GM23338 (cell line): ENCODE results near the gene PTPN7. TPM values are rescaled to one million over a fixed set of nuclear protein-coding genes. Genes with fewer than 3 reads are reported as not detected.

Experiments
- ATAC-seq: fragments of 200-7000 bp; cut with Tn5 transposase; 3 replicates; pipeline ENCODE4 v1.9.1; 2020
- DNase-seq: peaks from one replicate; pipeline ENCODE4 v3.0.0-alpha.2; 2015; ENCODE audit warnings: low spot score
- H2AFZ ChIP-seq: fragments of 200-600 bp; sonication (generic); 2 replicates; pipeline ENCODE4 v1.8.0; 2016; ENCODE audit warnings: antibody characterized with exemption, mild to moderate bottlenecking, moderate library complexity
- H3F3A ChIP-seq: fragments of 200-600 bp; sonication (generic); replicated peaks from 2 replicates; pipeline ENCODE4 v1.8.0; 2017; ENCODE audit warnings: antibody characterized with exemption, mixed run types, low read depth
- H3K27ac ChIP-seq: fragments of 200-600 bp; sonication (generic); 2 replicates; pipeline ENCODE4 v1.6.1; 2016; ENCODE audit warnings: low read depth
- H3K27me3 ChIP-seq: fragments of 200-600 bp; sonication (generic); 2 replicates; pipeline ENCODE4 v1.8.0; 2016; ENCODE audit warnings: mild to moderate bottlenecking, mixed run types, moderate library complexity; ENCODE audit not compliant: insufficient read depth
- H3K36me3 ChIP-seq: fragments of 200-600 bp; sonication (generic); 2 replicates; pipeline ENCODE4 v1.8.0; 2016; ENCODE audit warnings: mild to moderate bottlenecking; ENCODE audit not compliant: insufficient read depth
- H3K4me1 ChIP-seq: fragments of 200-600 bp; sonication (generic); 2 replicates; pipeline ENCODE4 v1.8.0; 2016; ENCODE audit warnings: mild to moderate bottlenecking, moderate library complexity; ENCODE audit not compliant: insufficient read depth
- H3K4me2 ChIP-seq: fragments of 200-600 bp; sonication (generic); 2 replicates; pipeline ENCODE4 v1.7.1; 2017; ENCODE audit warnings: mixed run types
- H3K4me3 ChIP-seq: fragments of 200-600 bp; sonication (generic); 2 replicates; pipeline ENCODE4 v1.6.1; 2016; ENCODE audit warnings: mixed run types
- H3K79me2 ChIP-seq: fragments of 200-600 bp; sonication (generic); replicated peaks from 2 replicates; pipeline ENCODE4 v1.8.0; 2017; ENCODE audit warnings: mild to moderate bottlenecking; ENCODE audit not compliant: insufficient read depth
- H3K9me2 ChIP-seq: fragments of 200-600 bp; sonication (generic); 2 replicates; pipeline ENCODE4 v1.8.0; 2017; ENCODE audit not compliant: insufficient read depth
- H4K20me1 ChIP-seq: fragments of 200-600 bp; sonication (generic); replicated peaks from 2 replicates; pipeline ENCODE4 v1.8.0; 2017; ENCODE audit warnings: mild to moderate bottlenecking; ENCODE audit not compliant: insufficient read depth
- H3K27ac Mint-ChIP-seq: 2 replicates; pipeline ENCODE4 v1.8.0; 2020; ENCODE audit warnings: inconsistent platforms, mild to moderate bottlenecking, moderate library complexity, mixed read lengths
- H3K27me3 Mint-ChIP-seq: 3 replicates; pipeline ENCODE4 v1.8.0; 2022; ENCODE audit warnings: low read depth, mild to moderate bottlenecking, moderate library complexity, mixed read lengths, inconsistent platforms; ENCODE audit not compliant: insufficient read depth, poor library complexity
- H3K36me3 Mint-ChIP-seq: 3 replicates; pipeline ENCODE4 v1.8.0; 2021; ENCODE audit warnings: low read depth, mild to moderate bottlenecking, inconsistent platforms, moderate library complexity, mixed read lengths
- H3K4me1 Mint-ChIP-seq: 3 replicates; pipeline ENCODE4 v1.8.0; 2020; ENCODE audit warnings: mild to moderate bottlenecking, inconsistent platforms, mixed read lengths
- H3K4me3 Mint-ChIP-seq: 3 replicates; pipeline ENCODE4 v1.8.0; 2021; ENCODE audit warnings: moderate library complexity, mild to moderate bottlenecking, inconsistent platforms, mixed read lengths
- H3K9me3 Mint-ChIP-seq: 3 replicates; pipeline ENCODE4 v1.8.0; 2020; ENCODE audit warnings: moderate library complexity, mild to moderate bottlenecking, inconsistent platforms, mixed read lengths
- EZH2 ChIP-seq: fragments of 200-600 bp; sonication (generic); IDR thresholded peaks from one replicate; pipeline ENCODE4 v1.8.0; 2017; ENCODE audit warnings: antibody characterized with exemption, mild to moderate bottlenecking, low read depth; ENCODE audit not compliant: unreplicated experiment
- EZH2phosphoT487 ChIP-seq: fragments of 200-600 bp; sonication (generic); IDR thresholded peaks from one replicate; pipeline ENCODE4 v1.8.1; 2018; ENCODE audit warnings: antibody characterized with exemption; ENCODE audit not compliant: unreplicated experiment
- JUNB ChIP-seq: IDR thresholded peaks from one replicate; pipeline ENCODE4 v1.6.1; 2016; ENCODE audit warnings: antibody characterized with exemption; ENCODE audit not compliant: unreplicated experiment
- NANOG ChIP-seq: IDR thresholded peaks from 2 replicates; pipeline ENCODE4 v1.6.1; 2016; ENCODE audit warnings: antibody characterized with exemption, borderline replicate concordance
- POLR2AphosphoS5 ChIP-seq: IDR thresholded peaks from 2 replicates; pipeline ENCODE4 v1.6.1; 2016; ENCODE audit warnings: antibody characterized with exemption, low read depth
- STAT1 ChIP-seq: IDR thresholded peaks from one replicate; pipeline ENCODE4 v1.6.1; 2016; ENCODE audit warnings: antibody characterized with exemption; ENCODE audit not compliant: unreplicated experiment
- ZNF114 ChIP-seq: fragments of 250-450 bp; sonication (Bioruptor Pico); IDR thresholded peaks from 2 replicates; pipeline ENCODE4 v1.5.0; 2020; ENCODE audit warnings: mild to moderate bottlenecking, moderate library complexity
- ZNF331 ChIP-seq: fragments of 250-450 bp; sonication (Bioruptor Pico); IDR thresholded peaks from 2 replicates; pipeline ENCODE4 v1.5.0; 2020; ENCODE audit warnings: low read depth, mild to moderate bottlenecking, moderate library complexity
- polyA plus RNA-seq: library from polyadenylated mRNA; unstranded; fragments of >200 nt; fragmentation: Nextera tagmentation; extraction: Ambion mirVana; gene quantifications from 2 replicates; pipeline ENCODE4 v1.2.1, GENCODE V29; 2016
- total RNA-seq: library from RNA; depleted of rRNA; stranded (reverse); fragments of >200 nt; shearing (Covaris generic); gene quantifications from 2 replicates; pipeline ENCODE4 v1.2.3, GENCODE V29; 2014
- TF ChIP-seq, protein P1 (sequence below): fragments of 250-450 bp; sonication (Bioruptor Pico); IDR thresholded peaks from 2 replicates; pipeline ENCODE4 v1.5.0; 2020; ENCODE audit warnings: mild to moderate bottlenecking, moderate library complexity
- TF ChIP-seq, protein P2 (sequence below), 2 experiments: fragments of 200-600 bp in 1 of 2; sonication (generic) in 1 of 2; conservative IDR thresholded peaks; 2 replicates each; pipeline versions ENCODE4 v1.5.1 to v1.6.1; 2016 to 2017; ENCODE audit warnings: antibody characterized with exemption in 2 of 2, low read depth in 2 of 2, mild to moderate bottlenecking in 2 of 2, moderate library complexity in 1 of 2
- TF ChIP-seq, protein P3 (sequence below): IDR thresholded peaks from one replicate; pipeline ENCODE4 v1.6.1; 2018; ENCODE audit warnings: antibody characterized with exemption; ENCODE audit not compliant: unreplicated experiment
- TF ChIP-seq, protein P4 (sequence below): IDR thresholded peaks from 2 replicates; pipeline ENCODE4 v1.6.1; 2016; ENCODE audit warnings: antibody characterized with exemption

Gene PTPN7
- total and polyA plus RNA-seq, 2 experiments from 2014 or later, result not detected

DNA sequence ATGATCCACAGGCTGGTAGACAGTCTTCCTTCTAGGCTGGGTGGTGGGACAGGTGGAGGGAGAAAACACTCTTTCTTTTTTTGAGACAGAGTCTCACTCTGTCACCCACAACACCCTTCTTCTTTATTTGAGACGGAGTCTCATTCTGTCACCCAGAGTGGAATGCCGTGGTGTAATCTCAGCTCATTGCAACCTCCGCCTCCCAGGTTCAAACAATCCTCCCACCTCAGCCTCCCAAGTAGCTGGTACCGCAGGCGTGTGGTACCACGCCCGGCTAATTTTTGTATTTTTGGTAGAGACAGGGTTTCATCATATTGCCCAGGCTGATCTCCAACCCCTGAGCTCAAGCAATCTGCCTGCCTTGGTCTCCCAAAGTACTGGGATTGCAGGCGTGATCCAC lies 34.8 kb downstream of the PTPN7 start (continued):
- TF ChIP-seq, protein P1, sequence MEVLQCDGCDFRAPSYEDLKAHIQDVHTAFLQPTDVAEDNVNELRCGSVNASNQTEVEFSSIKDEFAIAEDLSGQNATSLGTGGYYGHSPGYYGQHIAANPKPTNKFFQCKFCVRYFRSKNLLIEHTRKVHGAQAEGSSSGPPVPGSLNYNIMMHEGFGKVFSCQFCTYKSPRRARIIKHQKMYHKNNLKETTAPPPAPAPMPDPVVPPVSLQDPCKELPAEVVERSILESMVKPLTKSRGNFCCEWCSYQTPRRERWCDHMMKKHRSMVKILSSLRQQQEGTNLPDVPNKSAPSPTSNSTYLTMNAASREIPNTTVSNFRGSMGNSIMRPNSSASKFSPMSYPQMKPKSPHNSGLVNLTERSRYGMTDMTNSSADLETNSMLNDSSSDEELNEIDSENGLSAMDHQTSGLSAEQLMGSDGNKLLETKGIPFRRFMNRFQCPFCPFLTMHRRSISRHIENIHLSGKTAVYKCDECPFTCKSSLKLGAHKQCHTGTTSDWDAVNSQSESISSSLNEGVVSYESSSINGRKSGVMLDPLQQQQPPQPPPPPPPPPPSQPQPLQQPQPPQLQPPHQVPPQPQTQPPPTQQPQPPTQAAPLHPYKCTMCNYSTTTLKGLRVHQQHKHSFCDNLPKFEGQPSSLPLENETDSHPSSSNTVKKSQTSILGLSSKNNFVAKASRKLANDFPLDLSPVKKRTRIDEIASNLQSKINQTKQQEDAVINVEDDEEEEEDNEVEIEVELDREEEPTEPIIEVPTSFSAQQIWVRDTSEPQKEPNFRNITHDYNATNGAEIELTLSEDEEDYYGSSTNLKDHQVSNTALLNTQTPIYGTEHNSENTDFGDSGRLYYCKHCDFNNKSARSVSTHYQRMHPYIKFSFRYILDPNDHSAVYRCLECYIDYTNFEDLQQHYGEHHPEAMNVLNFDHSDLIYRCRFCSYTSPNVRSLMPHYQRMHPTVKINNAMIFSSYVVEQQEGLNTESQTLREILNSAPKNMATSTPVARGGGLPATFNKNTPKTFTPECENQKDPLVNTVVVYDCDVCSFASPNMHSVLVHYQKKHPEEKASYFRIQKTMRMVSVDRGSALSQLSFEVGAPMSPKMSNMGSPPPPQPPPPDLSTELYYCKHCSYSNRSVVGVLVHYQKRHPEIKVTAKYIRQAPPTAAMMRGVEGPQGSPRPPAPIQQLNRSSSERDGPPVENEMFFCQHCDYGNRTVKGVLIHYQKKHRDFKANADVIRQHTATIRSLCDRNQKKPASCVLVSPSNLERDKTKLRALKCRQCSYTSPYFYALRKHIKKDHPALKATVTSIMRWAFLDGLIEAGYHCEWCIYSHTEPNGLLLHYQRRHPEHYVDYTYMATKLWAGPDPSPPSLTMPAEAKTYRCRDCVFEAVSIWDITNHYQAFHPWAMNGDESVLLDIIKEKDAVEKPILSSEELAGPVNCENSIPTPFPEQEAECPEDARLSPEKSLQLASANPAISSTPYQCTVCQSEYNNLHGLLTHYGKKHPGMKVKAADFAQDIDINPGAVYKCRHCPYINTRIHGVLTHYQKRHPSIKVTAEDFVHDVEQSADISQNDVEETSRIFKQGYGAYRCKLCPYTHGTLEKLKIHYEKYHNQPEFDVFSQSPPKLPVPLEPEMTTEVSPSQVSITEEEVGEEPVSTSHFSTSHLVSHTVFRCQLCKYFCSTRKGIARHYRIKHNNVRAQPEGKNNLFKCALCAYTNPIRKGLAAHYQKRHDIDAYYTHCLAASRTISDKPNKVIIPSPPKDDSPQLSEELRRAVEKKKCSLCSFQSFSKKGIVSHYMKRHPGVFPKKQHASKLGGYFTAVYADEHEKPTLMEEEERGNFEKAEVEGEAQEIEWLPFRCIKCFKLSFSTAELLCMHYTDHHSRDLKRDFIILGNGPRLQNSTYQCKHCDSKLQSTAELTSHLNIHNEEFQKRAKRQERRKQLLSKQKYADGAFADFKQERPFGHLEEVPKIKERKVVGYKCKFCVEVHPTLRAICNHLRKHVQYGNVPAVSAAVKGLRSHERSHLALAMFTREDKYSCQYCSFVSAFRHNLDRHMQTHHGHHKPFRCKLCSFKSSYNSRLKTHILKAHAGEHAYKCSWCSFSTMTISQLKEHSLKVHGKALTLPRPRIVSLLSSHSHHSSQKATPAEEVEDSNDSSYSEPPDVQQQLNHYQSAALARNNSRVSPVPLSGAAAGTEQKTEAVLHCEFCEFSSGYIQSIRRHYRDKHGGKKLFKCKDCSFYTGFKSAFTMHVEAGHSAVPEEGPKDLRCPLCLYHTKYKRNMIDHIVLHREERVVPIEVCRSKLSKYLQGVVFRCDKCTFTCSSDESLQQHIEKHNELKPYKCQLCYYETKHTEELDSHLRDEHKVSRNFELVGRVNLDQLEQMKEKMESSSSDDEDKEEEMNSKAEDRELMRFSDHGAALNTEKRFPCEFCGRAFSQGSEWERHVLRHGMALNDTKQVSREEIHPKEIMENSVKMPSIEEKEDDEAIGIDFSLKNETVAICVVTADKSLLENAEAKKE (CRISPR knock-in tag), result no peak
- TF ChIP-seq POLR2AphosphoS5 (no peak), STAT1 (no peak), ZNF114 (CRISPR knock-in tag) (no peak), EZH2phosphoT487 (no peak), JUNB (no peak), EZH2 (no peak)

DNA sequence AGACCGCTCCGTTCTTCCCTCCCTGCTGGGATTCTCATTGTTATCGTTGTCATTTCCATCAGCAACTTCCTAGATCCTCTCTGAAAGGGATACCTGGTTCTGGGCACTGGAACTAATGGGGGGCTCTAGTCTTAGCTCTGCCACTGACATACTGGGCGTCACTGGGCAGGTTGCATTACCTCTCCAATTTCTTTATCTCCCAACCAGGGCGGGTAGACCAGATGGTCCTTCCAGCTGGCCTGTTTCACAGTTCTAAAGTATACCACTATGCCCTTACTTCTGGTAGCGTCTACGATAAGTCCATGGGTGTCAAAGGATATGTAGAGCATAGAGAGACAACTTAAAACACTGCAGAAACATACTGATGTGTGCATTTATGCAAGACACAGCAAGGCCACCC lies 36.3 kb downstream of the PTPN7 start:
- Mint-ChIP-seq H3K36me3 (no peaks in the 10 kb centered on the region; the same call in 2 of the 3 replicates), H3K27ac (no peak overlapping the region), H3K4me1 (peaks cover 10% of the 10 kb centered on the region), H3K9me3 (no peaks in the 10 kb centered on the region; the same call in 2 of the 3 replicates), H3K27me3 (peaks cover 13% of the 10 kb centered on the region), H3K4me3 (no peak overlapping the region)
- no peaks in the 10 kb centered on the region for H3K27me3 ChIP-seq
- no peak overlapping the region for H3K27ac ChIP-seq
- no peak for DNase-seq
- H3K4me3 ChIP-seq, result no peak overlapping the region
- no peaks in the 10 kb centered on the region for H3F3A ChIP-seq
- no peak for ATAC-seq
- no peak overlapping the region for H2AFZ ChIP-seq
- H3K9me2 ChIP-seq, result no peaks in the 10 kb centered on the region
- H3K4me1 ChIP-seq, result no peaks in the 10 kb centered on the region
- no peak overlapping the region for H3K4me2 ChIP-seq
- H3K36me3 ChIP-seq, result no peaks in the 10 kb centered on the region
- H4K20me1 ChIP-seq, result no peaks in the 10 kb centered on the region
- no peaks in the 10 kb centered on the region for H3K79me2 ChIP-seq
- TF ChIP-seq ZNF331 (no peak), STAT1 (no peak), EZH2phosphoT487 (no peak), JUNB (no peak), NANOG (no peak), POLR2AphosphoS5 (no peak), ZNF114 (CRISPR knock-in tag) (no peak), EZH2 (no peak)
- TF ChIP-seq, protein P2, sequence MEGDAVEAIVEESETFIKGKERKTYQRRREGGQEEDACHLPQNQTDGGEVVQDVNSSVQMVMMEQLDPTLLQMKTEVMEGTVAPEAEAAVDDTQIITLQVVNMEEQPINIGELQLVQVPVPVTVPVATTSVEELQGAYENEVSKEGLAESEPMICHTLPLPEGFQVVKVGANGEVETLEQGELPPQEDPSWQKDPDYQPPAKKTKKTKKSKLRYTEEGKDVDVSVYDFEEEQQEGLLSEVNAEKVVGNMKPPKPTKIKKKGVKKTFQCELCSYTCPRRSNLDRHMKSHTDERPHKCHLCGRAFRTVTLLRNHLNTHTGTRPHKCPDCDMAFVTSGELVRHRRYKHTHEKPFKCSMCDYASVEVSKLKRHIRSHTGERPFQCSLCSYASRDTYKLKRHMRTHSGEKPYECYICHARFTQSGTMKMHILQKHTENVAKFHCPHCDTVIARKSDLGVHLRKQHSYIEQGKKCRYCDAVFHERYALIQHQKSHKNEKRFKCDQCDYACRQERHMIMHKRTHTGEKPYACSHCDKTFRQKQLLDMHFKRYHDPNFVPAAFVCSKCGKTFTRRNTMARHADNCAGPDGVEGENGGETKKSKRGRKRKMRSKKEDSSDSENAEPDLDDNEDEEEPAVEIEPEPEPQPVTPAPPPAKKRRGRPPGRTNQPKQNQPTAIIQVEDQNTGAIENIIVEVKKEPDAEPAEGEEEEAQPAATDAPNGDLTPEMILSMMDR (conservative IDR thresholded peaks at IDR 0.05; ENCODE audit: low read depth in 2 of 2), result no peak
- TF ChIP-seq, protein P3, sequence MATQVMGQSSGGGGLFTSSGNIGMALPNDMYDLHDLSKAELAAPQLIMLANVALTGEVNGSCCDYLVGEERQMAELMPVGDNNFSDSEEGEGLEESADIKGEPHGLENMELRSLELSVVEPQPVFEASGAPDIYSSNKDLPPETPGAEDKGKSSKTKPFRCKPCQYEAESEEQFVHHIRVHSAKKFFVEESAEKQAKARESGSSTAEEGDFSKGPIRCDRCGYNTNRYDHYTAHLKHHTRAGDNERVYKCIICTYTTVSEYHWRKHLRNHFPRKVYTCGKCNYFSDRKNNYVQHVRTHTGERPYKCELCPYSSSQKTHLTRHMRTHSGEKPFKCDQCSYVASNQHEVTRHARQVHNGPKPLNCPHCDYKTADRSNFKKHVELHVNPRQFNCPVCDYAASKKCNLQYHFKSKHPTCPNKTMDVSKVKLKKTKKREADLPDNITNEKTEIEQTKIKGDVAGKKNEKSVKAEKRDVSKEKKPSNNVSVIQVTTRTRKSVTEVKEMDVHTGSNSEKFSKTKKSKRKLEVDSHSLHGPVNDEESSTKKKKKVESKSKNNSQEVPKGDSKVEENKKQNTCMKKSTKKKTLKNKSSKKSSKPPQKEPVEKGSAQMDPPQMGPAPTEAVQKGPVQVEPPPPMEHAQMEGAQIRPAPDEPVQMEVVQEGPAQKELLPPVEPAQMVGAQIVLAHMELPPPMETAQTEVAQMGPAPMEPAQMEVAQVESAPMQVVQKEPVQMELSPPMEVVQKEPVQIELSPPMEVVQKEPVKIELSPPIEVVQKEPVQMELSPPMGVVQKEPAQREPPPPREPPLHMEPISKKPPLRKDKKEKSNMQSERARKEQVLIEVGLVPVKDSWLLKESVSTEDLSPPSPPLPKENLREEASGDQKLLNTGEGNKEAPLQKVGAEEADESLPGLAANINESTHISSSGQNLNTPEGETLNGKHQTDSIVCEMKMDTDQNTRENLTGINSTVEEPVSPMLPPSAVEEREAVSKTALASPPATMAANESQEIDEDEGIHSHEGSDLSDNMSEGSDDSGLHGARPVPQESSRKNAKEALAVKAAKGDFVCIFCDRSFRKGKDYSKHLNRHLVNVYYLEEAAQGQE, result no peak
- TF ChIP-seq, protein P4, sequence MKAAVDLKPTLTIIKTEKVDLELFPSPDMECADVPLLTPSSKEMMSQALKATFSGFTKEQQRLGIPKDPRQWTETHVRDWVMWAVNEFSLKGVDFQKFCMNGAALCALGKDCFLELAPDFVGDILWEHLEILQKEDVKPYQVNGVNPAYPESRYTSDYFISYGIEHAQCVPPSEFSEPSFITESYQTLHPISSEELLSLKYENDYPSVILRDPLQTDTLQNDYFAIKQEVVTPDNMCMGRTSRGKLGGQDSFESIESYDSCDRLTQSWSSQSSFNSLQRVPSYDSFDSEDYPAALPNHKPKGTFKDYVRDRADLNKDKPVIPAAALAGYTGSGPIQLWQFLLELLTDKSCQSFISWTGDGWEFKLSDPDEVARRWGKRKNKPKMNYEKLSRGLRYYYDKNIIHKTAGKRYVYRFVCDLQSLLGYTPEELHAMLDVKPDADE, result no peak
